Kidney glomerular epithelial cell (primary cell): ENCODE data around the gene SREBF1.

Source experiments
- DNase-seq: peaks from one replicate; lab custom pipeline; 2025; lab: John Stamatoyannopoulos, UW

SREBF1 gene

DNA sequence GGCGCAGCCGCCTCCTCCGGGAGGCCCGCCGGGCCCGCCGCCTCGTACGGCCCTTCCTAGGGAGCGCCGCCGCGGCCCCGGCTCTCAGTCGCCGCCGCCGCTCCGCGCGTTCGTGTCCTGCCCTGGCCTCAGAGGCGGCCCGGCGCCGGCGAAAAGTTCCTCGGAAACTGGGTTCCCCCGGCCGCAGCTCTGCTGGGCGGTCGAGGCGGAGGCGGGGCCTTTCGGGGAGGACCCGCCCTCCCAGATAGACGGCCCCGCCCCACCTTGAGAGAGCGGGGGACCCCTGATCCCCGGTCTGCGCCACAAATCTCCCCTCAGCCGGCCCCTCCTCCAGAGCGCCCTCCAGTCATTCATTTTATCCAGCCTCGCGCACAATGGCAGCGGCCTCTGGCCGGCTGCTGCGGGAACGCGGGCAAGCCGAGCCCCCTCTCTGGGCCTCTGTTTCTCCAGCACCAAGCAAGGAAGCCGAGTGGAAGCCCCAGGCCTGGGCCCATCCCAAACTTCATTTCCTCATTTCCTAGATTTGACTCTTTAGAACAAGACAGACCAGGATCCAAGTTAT lies at the start of gene SREBF1:
TSS of gene SREBF1 (minus strand) at position 169 of the 562 bp plus-strand sequence. CDS start 169 bp downstream, outside the sequence.
- no peak for DNase-seq

DNA sequence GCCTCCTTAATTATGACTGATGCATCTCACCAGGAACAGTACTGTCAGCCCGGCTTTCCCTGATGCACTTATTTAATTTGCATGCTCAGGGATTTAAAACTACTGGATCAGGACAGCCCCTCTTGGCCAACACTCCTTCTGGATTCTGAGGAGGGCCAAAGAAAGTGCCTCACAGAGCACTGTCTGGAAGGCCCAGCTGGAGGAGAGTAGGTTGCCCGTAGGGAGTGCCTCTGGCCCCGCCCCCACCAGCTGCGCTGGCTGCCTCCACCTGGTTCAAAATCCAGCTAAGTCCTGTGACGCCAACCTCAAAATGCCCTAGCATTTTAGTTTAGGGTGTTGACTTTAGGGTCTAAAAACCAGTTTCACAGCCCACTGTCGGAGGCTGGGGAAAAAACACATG lies 49.4 kb upstream of the SREBF1 start:
- no peak for DNase-seq

DNA sequence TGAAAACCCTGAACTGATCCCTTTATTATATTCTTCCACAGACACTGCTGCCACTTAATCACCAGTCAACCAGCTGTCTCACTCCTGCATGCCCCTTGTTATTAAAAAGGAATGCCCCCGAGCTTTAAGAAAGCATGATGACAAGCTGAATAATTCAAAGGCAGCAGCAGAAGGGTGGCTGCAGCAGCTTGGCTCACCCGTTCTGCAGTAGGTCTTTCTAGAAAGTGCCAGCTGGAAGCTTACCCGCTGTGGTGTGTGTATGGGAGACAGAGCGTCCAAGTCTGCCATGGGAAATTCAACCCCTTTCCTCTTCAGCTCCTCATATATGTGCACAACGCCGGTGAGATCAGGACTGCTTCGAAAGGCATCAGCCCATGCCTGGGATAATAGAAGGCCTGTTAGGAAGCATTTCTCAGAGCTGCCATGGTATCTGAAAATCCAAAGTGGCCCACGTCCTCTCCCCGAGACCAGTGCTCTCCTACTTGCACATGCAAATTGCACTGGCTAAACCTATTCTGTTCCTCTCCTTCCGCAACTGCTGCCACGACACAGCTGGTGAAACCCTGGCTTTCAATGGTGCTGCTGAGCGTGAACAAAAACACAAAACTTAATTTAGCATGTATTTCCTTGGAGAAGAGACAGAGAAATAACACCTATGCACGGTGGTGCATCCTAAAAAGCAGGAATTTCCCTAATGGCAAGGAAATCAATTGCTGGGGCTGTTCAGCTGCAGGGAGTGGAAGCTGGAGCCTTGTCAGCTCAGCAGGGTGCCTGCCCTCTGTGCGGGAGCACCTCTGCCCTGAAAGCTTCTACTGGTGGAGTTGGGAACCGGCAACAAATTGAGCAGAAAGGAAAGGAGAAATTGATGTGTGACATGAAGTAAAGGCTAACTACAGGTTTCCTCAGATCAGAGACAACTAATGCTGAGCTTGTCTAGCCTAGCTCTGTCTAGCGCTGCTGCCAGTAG lies 47.9 kb upstream of the SREBF1 start:
- DNase-seq = no peak

DNA sequence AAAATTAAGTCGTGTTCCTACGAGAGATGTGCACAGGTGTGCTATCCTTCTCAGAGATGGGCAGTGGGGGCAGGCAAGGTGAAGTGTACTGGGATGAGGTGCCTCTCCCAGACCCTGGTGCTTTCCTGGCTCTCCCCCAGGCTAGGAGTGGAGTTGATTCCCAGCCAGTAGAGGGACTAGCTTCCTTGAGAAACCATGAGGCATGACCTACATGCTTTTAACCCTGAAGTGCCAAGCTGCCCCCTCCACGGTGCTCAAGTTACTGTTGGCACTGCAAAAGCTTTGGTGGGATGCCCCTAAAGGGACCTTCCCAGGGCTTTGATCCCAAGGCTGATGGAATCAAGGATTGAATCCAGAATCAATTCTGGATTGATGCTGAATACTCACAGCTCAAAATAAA lies 47.0 kb upstream of the SREBF1 start:
- no peak for DNase-seq

DNA sequence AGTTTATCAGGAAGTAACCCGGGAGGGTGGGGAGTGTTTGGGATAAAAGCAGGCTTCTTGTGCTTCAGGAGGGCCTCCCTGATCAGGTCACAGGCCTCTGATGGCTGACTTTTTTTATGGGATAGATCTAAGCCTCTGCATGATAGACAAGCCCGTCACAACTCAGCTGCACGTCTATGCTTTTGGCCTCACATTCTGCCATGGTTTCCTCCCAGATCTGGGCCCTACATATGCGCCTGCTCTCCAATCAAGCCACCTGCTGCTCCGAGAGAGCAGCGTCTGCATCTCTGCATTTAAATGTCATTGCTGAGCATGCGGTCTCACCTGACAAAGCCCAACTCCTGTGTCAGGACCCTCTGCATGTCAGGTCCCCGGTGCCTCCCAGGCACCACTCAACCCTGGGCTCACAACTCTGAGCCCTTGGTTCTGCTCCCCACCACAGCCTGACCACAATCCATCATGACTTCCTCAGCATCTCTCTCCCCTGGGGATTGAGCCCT lies 45.3 kb upstream of the SREBF1 start:
- no peak for DNase-seq

DNA sequence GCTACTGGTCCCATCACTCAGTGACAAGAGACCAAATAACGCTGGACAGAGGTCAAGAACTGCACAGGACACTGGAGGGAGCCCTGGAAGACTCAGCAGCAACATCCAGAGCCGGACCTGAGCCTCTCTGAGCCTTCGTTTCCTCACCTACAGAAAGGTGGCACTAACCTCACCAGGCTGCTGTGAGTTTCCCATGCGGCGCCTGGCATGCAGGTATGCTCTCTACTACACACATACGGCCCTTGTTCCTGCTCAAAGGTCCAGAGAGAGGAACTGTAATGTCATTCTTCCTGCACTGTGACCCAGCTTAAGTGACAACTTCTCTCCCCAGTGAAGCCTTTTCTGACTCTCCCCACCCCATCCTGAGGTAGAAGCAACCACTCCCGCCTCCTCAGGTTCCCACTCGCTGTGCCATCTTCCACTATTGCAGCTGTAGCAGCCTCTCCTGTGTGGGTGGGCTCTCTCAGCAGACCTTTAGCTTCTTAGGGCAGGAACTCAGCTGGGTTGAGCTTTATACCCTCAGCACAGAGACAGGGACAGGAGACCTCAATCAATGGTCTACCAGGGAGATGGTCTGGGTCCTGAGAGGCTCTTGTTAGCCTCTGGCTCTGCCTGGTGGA lies 43.9 kb upstream of the SREBF1 start:
- DNase-seq = no peak

DNA sequence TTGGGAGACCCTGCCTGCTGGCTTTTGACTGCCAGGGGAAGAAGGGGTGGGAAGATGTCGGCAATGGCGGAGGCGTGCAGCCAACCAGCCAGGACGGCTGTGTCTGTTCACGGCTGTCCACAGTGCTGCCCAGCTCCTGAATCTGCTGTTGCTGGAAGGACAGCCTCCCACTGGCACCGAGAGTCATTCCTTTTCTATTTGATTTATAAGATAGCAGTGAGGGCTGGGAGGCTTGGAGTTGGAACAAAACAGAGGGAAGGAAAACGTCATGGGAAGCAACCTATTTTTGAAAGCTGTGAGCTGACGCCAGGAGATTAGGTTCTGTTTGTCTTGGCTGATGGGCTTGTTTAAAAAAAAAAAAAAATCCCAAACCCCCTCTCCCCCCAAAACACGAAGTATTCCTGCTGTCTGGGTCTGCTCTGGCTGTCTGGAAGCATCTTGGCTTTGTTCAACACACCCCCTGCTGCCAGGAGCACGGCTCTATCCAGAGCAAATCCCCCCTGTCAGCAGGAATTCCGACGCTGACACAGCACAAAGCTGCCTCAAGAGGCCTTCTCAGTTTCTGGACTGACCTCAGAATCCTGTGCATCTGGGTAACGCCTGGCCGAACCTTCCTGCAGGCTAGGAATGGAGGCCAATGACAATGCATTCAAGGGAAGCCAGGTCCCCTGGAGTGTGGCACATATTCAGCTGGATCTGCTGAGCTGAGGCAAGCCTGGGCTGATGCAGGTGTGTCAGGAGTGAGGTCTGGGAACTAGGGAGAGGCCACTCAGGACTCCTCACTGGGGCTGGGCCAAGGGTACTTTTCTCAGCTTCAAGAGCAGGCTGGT lies 41.0 kb upstream of the SREBF1 start:
- DNase-seq = peak; percentile 30

DNA sequence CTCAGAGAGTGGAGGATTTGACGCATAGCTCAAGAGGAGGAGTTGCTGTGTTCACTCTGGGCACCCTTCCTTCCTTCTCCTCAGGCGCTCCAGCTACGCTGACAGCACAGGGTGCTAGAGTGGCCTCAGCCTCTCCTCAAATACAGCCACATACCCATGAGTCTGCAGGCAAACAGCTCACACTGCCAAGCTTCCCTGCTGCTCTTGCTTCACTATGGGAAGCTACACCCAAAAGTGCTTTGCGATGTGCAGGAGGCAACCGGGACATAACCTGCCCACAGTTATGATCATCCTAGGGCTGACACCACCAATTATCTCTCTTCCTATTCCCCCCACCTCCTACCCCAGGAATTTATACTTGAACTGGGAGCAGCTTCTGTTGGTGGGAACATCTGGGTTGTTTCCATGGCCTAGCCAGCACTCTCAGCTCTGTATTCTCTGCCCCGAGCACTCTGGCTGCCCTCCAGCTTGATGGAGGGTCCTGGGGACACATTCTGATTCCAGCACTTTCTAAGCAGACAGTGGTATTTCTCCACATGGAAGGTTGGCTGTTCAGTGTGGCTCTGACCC lies 40.3 kb upstream of the SREBF1 start:
- no peak for DNase-seq

DNA sequence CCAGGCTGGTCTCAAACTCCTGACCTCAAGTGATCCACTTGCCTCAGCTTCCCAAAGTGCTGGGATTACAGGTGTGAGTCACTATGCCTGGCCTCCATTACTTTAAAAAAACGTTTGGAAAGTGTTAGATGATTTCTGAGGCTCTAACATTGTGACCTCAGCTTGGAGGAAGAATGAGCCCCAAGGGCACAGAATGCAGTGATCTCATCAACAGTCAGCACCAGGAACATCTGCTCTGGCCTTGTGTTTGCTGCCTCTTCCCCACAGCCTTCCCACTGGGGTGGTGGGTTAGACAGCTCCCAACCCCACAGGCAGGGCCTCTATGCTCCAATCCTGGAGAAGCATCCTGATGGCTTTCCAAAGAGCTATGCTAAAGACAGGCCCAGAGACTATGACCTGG lies 37.7 kb upstream of the SREBF1 start:
- DNase-seq = no peak

DNA sequence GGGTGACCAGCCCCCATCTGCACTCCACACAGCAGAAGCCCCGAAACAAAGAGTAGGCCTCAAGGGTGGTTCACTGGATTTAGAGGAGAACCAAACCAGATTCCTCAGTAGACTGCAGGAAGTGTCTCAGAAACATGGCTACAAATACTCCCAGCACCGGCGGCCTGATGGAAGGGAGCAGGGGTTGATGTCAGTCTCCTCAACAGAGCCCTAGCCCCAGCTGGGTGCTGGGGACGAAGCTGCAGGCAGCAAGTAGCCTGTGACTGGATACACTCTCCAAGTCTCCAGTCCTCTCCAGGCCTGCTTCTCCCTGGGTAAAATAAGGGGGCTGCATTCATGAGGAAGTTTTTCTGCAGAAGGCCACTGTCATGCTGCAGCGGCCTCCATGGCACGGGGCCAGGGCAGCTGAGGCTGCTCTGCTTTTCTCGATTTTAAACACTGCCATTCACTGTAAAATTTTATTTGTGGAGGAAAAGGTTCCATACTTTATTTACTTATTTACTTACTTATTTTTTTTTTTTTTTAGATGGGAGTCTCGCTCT lies 36.7 kb upstream of the SREBF1 start:
- no peak for DNase-seq

DNA sequence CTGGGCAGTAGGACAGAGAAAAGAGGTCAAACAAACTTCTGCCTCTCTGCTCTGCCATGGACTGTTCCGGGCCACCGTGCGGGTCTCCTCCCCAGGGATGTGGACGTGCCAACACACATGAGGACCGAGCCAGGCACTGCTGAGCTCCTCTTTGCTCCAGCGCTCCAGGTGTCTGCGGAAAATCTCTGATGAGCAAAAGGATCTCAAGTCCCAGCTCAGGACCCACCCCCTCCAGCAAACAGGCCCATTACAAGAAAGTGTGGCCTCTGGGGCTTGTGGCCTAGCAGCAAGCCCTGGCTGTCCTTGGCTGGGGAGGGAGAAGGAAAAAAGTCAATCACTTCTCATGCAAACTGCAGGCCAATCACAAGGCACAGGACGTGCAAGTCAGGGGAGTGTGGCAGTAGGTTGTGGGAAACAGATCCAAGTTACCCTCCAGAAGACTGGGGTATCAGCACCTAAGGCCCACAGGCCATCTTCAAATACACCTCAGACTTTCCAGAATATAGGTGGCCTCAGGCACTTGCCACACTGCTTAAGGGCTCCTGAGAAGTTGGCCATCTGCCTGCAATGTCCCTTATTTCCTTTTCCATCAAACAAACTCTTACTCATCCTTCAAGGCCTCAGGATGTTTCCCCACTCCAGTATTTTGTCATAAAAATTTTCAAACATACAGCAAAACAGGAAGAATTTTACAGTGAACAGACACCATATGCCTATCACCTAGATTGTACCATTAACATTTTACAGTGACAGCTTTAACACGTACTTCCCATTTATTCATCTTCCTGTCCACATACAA lies 36.0 kb upstream of the SREBF1 start:
- no peak for DNase-seq

DNA sequence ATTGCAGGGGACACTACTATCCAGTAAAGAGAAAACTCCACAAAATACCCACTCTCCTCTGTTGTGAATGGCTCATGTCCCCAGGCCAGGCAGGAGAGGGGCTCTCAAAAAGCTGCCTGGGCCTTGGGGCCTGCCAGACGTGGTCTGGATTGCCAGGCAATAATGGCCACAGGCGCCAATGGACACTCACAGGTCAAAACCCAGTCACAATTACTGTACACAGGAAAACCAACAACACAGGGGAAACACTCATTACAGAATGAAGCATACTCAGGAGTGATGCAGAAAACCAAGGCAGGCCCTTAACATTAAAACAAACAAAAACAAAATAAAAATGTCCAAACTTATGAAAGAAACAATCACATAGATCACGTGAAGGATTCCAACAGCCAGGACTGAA lies 35.1 kb upstream of the SREBF1 start:
- DNase-seq = no peak

DNA sequence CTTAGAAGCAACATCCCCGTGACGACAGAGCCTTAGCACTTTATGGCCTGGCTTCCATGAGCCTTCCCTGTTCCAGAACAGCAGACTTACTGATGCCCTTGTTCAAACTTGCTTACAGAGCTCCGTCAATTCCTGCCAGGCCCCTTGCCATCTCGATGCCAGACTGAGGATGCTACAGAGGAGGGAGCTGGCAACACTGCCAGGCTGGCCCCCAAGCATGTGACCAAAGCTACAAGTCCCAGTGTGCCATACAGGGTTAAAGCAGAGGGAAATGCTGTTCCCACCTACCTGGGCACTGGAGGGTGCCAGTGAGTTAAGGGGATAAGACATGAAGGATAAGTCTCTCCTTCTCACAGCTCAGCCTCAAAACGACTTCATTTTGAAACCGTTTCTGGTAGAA lies 33.5 kb upstream of the SREBF1 start:
- DNase-seq = no peak

DNA sequence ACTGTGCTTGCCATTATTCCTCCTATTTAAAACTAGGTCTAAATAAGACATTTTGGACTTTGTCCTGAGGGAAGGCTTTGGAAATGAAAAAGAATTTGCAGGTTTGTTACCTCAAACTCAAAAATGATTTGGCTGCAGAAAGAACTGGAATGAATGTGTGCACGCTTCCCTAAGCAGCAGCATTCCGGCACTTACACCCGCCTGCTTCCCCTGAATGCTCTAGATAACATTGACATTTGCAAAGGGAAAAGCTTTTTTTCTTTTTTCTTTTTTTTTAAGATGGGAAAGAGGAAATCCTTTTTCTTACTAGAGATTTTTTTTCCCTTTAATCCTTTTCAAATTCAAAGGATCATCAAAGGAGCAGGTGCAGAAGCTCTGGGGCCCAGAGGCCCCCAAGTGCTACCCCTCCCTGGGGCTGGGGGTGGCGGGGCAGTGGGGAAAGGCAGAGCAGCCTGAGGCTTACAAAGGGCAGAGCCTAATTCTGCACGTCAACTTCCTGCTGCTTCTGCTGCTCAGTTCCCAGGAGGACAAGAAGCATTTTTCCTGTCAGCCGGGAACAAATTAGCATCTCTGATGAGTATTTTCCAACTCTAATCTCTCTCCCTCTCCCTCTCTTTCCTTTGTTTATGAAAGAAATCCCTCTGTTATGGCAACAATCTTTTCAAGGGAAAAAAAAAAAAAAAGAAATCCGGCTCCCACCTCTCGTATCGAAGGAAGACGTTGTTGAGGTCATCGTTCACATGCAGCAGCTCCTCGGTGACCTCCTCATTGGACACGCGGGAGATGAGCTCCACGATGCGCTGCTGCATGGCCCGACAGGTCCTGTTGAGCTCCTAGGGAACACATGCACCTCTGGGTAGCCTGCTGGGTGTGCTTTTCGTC lies 32.1 kb upstream of the SREBF1 start:
- no peak for DNase-seq

DNA sequence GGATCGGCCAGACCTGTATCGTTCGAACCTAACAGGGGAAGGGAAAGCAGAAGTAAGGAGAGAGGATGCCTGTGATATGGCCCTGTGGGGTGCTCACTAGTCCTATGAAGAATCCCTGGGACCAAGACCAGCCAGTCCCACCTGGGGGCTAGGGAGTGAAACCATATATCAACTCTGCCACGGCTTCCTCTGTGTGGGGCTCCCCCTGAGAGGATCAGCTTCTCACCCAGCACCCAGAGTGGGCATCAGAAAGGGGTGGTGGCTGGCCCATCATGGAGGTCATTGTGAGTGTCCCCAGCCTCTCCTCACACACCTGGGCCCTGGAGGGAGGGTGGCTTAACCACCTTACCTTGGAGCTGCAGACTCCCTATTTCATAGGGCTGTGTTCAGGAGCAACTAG lies 30.1 kb upstream of the SREBF1 start:
- no peak for DNase-seq

DNA sequence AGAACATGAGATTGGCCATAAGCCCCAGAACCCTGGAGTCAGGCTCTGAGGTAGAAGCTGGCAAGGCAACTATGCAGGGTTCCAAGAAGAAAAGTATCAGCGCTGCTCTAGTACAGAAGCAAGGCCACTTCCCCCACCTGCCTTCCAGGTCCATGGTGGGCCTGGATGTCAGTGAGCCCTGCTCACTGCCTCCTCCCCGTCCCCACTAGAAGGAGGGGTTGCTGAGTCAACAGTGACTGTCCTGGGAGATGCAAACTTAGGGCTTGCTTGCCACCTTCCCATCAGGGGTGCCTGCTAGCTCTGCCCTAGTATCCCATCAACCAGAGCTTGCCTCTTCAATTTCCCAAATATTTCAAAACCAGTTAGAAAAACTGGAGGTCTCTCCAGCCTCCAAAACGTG lies 29.6 kb upstream of the SREBF1 start:
- DNase-seq = no peak

DNA sequence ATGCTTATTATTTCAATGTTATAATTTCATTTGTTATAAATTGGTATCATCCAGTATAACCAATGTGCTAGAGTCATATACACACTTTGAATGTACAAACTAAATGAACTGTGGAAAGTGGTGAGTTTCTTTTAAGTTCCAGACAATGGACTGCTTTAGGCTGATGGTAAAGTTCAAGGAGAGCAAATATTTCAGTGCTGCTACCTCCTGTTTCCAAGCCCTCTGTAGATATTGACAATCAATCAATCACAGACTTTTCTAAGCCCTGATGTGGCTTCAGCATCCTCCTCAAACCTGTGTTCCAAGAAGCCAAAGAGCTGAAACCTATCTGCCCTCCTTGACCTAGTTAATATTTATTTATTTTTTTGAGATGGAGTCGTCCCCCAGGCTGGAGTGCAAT lies 28.2 kb upstream of the SREBF1 start:
- DNase-seq = no peak

DNA sequence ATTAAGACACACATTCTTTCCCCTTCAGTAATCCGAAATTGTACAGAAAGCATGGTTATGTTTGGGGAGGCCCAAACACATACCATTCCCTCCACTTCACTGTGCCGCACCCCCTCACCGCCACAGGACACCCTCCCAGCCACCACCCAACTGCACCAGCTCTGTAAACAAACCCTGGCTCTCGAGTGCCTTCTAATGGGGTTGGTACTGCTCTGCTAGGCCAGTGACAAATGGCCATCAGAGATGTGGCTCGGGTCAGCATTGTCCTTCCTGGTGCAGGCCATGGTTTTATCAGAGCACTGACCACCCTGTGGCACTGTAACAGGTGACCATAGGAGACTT lies 24.0 kb upstream of the SREBF1 start:
- DNase-seq = no peak

DNA sequence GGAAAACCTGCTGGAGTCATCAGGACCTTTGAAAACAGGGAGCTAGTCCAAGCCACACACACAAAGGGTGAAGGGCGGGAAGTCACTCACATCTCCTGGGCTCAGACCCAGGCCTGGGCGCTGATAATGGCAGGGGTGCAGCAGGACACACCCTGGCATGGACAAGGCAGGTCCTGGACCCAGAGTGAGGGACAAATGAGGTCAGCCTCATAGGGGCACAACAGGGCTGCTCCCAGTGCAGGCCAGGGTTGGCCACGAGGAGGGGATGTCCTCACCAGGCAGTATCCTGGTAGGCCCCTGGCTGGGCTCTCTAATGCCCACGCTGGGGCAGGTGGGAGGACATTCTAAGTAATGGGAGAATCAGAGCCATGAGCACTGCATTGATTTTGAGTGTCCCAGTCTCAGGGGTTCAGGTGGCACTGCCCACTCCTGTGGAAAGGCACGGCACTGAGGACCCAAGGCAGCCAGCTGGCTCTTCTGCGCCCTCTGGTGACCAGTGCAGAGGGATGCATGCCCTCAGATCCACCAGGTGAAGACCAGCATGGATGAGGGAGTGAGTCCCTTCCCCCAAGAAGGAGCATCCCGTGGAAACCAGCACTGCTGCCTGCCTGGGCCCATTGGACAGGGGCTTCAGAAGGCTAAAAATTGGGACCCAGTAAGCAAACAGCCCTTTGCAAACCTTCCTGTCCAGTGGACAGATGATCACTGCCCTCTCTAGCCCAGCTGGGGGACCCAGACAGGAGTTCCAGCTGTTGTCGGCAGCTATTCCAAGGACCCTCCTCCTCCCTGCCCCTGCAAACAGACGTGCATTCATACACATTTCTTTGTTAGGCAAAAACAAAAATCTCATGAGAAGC lies 23.4 kb upstream of the SREBF1 start:
- DNase-seq = peak; percentile 40
